Skeletal muscle satellite cell (primary cell): ENCODE data around the gene TEX10.

ENCODE experiments used
- H3K27me3 ChIP-seq: 2 replicates; pipeline ENCODE4 v1.7.0; 2013; ENCODE audit warnings: low read length; ENCODE audit not compliant: control insufficient read depth, insufficient read depth
- H3K36me3 ChIP-seq: 2 replicates; pipeline ENCODE4 v1.7.0; 2013; ENCODE audit warnings: mild to moderate bottlenecking, control low read depth, low read length; ENCODE audit not compliant: insufficient read depth
- H3K4me1 ChIP-seq: 2 replicates; pipeline ENCODE4 v1.7.0; 2013; ENCODE audit warnings: low read length; ENCODE audit not compliant: control insufficient read depth, insufficient read depth
- H3K4me2 ChIP-seq: 2 replicates; pipeline ENCODE4 v1.7.0; 2013; ENCODE audit warnings: mild to moderate bottlenecking, low read length
- H3K4me3 ChIP-seq: 2 replicates; pipeline ENCODE4 v1.7.0; 2013; ENCODE audit warnings: low read length
- H3K9ac ChIP-seq: 2 replicates; pipeline ENCODE4 v1.7.0; 2013; ENCODE audit warnings: mild to moderate bottlenecking, low read depth, low read length, moderate library complexity
- H3K9me3 ChIP-seq: replicated peaks from 2 replicates; pipeline ENCODE4 v1.7.0; 2013; ENCODE audit warnings: mild to moderate bottlenecking, control low read depth, low read length

Gene TEX10

GRCh38 chr9:100370064-100370723 lies 17.5 kb upstream of the TEX10 start:
- H3K9ac ChIP-seq = no peak overlapping the region
- H3K27me3 ChIP-seq = no peaks in the 10 kb centered on the region
- no peaks in the 10 kb centered on the region for H3K4me1 ChIP-seq
- no peak overlapping the region for H3K4me2 ChIP-seq
- H3K36me3 ChIP-seq = no peaks in the 10 kb centered on the region
- no peak overlapping the region for H3K4me3 ChIP-seq
- no peaks in the 10 kb centered on the region for H3K9me3 ChIP-seq

- Histone ChIP-seq H3K36me3 (no peaks in the 10 kb centered on the region), H3K9me3 (no peaks in the 10 kb centered on the region), H3K4me2 (no peak overlapping the region), H3K4me1 (no peaks in the 10 kb centered on the region), H3K9ac (no peak overlapping the region), H3K27me3 (no peaks in the 10 kb centered on the region), H3K4me3 (no peak overlapping the region)
Observed at GRCh38 chr9:100368672-100369071, 15.9 kb upstream of the TEX10 start.

- Histone ChIP-seq H3K4me2 (no peak overlapping the region), H3K9me3 (no peaks in the 10 kb centered on the region), H3K4me3 (no peak overlapping the region), H3K36me3 (no peaks in the 10 kb centered on the region), H3K9ac (no peak overlapping the region), H3K27me3 (no peaks in the 10 kb centered on the region), H3K4me1 (no peaks in the 10 kb centered on the region)
Observed at GRCh38 chr9:100366121-100366520, 13.4 kb upstream of the TEX10 start.

GRCh38 chr9:100364013-100364412 lies 11.3 kb upstream of the TEX10 start:
- H3K4me2 ChIP-seq = no peak overlapping the region
- H3K36me3 ChIP-seq = no peaks in the 10 kb centered on the region
- H3K4me3 ChIP-seq = no peak overlapping the region
- no peaks in the 10 kb centered on the region for H3K9me3 ChIP-seq
- H3K9ac ChIP-seq = no peak overlapping the region
- H3K4me1 ChIP-seq = no peaks in the 10 kb centered on the region
- H3K27me3 ChIP-seq = no peaks in the 10 kb centered on the region

GRCh38 chr9:100359057-100359456 lies 6.3 kb upstream of the TEX10 start:
- Histone ChIP-seq H3K4me3 (no peak overlapping the region), H3K9ac (no peak overlapping the region), H3K9me3 (no peaks in the 10 kb centered on the region), H3K4me2 (no peak overlapping the region), H3K4me1 (no peaks in the 10 kb centered on the region), H3K36me3 (no peaks in the 10 kb centered on the region), H3K27me3 (no peaks in the 10 kb centered on the region)

DNA sequence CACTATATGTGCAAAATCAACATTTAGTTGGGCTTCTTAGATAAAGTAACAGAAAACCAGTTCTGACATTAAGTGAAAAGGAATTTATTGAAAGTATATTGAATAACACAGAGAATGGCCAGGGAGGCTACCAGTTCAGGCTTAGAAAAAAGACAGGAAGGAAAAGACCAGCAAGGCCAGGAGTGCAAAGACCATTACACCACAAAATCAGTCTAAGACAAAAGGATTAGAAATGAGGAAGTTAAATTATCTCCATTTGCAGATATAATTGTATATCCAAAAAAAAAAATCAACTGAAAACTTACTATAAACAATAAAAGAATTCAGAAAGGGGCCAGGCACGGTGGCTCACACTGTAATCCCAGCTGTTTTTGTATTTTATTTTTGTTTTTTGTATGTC lies 4.8 kb upstream of the TEX10 start:
- Histone ChIP-seq H3K9me3 (no peaks in the 10 kb centered on the region), H3K4me1 (no peaks in the 10 kb centered on the region), H3K27me3 (no peaks in the 10 kb centered on the region), H3K4me2 (no peak overlapping the region), H3K4me3 (no peak overlapping the region), H3K9ac (no peak overlapping the region), H3K36me3 (no peaks in the 10 kb centered on the region)

GRCh38 chr9:100355561-100355960 lies 2.8 kb upstream of the TEX10 start:
- Histone ChIP-seq H3K9ac (no peak overlapping the region), H3K4me3 (no peak overlapping the region), H3K4me2 (no peak overlapping the region), H3K27me3 (no peaks in the 10 kb centered on the region), H3K36me3 (no peaks in the 10 kb centered on the region), H3K4me1 (peaks cover 5% of the 10 kb centered on the region), H3K9me3 (no peaks in the 10 kb centered on the region)

GRCh38 chr9:100354121-100354800 lies 1.5 kb upstream of the TEX10 start:
- no peak overlapping the region for H3K9ac ChIP-seq
- H3K36me3 ChIP-seq = no peaks in the 10 kb centered on the region
- H3K4me3 ChIP-seq = no peak overlapping the region
- H3K9me3 ChIP-seq = no peaks in the 10 kb centered on the region
- peaks cover 11% of the 10 kb centered on the region for H3K4me1 ChIP-seq
- no peaks in the 10 kb centered on the region for H3K27me3 ChIP-seq
- H3K4me2 ChIP-seq = no peak overlapping the region

DNA sequence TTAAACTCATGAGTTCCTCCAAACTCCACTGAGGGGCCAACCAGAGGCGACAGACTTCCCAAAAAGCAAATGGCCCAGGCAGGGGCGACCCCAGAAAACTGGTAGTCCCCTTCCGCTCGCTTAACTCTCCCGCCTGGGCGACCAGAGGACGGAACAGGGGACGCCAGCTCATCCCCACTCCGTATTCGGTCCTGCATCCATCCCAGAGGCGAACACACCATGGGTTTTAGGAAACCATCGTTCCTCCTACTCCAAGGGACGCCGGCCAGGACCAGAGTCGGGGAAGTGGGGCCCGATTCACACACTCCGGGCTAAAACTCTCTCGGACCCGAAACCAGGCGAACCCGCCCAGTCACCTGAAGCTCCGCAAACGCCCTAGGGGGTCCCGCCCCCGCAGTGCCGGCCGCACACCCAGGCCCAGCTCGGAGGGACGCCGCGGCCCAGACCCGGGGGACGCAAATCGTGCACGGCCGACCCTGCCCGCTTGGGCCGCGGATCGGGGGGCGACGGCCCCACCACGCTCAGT lies 478 bp downstream of the TEX10 start:
- no peaks in the 10 kb centered on the region for H3K27me3 ChIP-seq
- H3K9me3 ChIP-seq = no peaks in the 10 kb centered on the region
- H3K4me1 ChIP-seq = peaks cover 12% of the 10 kb centered on the region
- peak overlapping the region; percentile 94 for H3K9ac ChIP-seq
- H3K4me2 ChIP-seq = peak overlapping the region; percentile 87
- peak overlapping the region; percentile 82 for H3K4me3 ChIP-seq
- no peaks in the 10 kb centered on the region for H3K36me3 ChIP-seq

- Histone ChIP-seq H3K4me2 (peak overlapping the region; percentile 87), H3K9me3 (no peaks in the 10 kb centered on the region), H3K4me3 (peak overlapping the region; percentile 82), H3K4me1 (peaks cover 18% of the 10 kb centered on the region), H3K27me3 (no peaks in the 10 kb centered on the region), H3K9ac (peak overlapping the region; percentile 94), H3K36me3 (peaks cover 2% of the 10 kb centered on the region)
Observed at GRCh38 chr9:100351508-100351907, 1.2 kb downstream of the TEX10 start.

DNA sequence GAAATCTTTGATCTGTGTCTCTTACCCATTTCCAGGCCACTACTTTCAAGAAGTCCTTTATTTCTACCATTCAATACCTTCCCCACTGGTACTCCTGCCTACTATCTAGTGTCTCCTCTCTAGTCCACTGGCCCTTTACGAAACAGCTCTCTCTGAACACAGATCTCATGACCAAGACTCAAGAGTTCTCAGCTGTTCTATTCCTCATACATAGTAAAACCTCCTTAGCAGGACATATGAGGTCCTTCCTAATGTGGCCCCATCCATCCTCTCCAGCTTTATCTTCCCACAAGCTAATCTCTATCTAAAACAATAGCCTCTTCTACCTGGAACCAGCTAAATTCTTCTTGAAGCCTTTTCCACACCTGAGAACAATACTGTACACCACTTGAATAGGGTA lies 2.6 kb downstream of the TEX10 start:
- Histone ChIP-seq H3K4me3 (peak overlapping the region; percentile 13), H3K9ac (no peak overlapping the region), H3K9me3 (no peaks in the 10 kb centered on the region), H3K4me1 (peaks cover 20% of the 10 kb centered on the region), H3K27me3 (no peaks in the 10 kb centered on the region), H3K4me2 (peak overlapping the region; percentile 59), H3K36me3 (peaks cover 13% of the 10 kb centered on the region)

DNA sequence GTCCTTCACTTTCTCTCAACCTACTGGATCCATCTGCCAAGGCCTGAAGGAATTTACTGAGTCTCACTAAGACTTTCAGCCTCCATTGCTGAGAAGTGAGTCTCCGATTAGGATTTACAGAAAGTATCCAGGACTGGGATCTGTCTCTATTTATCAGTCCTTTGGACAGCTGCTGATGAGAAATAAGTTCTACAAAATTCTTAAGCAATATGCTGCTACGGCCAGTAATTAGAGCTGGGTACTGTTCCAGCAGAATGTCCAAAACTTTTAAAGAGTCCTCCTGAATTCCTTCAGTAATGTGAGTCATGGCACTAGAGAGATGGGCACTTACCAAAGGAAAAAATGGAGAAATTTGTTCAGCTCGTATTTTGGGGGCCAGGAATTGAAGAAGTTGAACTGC lies 5.9 kb downstream of the TEX10 start:
- H3K4me3 ChIP-seq = no peak overlapping the region
- peaks cover 20% of the 10 kb centered on the region for H3K4me1 ChIP-seq
- H3K9ac ChIP-seq = peak overlapping the region; percentile 36
- H3K9me3 ChIP-seq = no peaks in the 10 kb centered on the region
- no peaks in the 10 kb centered on the region for H3K27me3 ChIP-seq
- H3K4me2 ChIP-seq = peak overlapping the region; percentile 49
- peaks cover 25% of the 10 kb centered on the region for H3K36me3 ChIP-seq
